Upper lobe of right lung (tissue), 1 donor: Measurements from ENCODE around the gene HDAC9. TPM values are rescaled to one million over a fixed set of nuclear protein-coding genes. Genes with fewer than 3 reads are reported as not detected.

Source experiments
- ATAC-seq: fragments of 200-7000 bp; cut with Tn5 transposase; one replicate; pipeline ENCODE4 v1.9.1; 2020; ENCODE audit warnings: mild to moderate bottlenecking, moderate library complexity
- DNase-seq: peaks from one replicate; pipeline ENCODE4 v3.0.0-alpha.2; 2020
- H3K27ac ChIP-seq: fragments of 200-600 bp; one replicate; pipeline ENCODE4 v1.8.0; 2022
- H3K27me3 ChIP-seq: fragments of 200-600 bp; one replicate; pipeline ENCODE4 v1.8.0; 2022; ENCODE audit warnings: mild to moderate bottlenecking
- H3K36me3 ChIP-seq: fragments of 200-600 bp; one replicate; pipeline ENCODE4 v1.8.0; 2022
- H3K4me1 ChIP-seq: fragments of 200-600 bp; one replicate; pipeline ENCODE4 v1.8.0; 2022
- H3K4me3 ChIP-seq: fragments of 200-600 bp; one replicate; pipeline ENCODE4 v1.8.0; 2022; ENCODE audit warnings: mild to moderate bottlenecking
- H3K9me3 ChIP-seq: fragments of 200-600 bp; one replicate; pipeline ENCODE4 v1.8.0; 2022
- intact Hi-C: fragments of 100-400 bp; cut with DNase I; formaldehyde crosslinking; loops from one replicate; pipeline ENCODE4 v1.11.0; 2022
- total RNA-seq: library from RNA; stranded (reverse); fragmentation: NEBNext Ultra II Directional; extraction: Animal tissue kit (Norgen Biotek cat#: 25700); gene quantifications from one replicate; pipeline ENCODE4 v1.2.1, GENCODE V29; 2021
- TF ChIP-seq, protein P1 (sequence below): fragments of 200-600 bp; IDR thresholded peaks from one replicate; pipeline ENCODE4 v1.8.0; 2022; ENCODE audit warnings: antibody characterized with exemption
- donor health status: DM: no; HTN: yes; CAD: no; lungs with severe emphysema.

Gene HDAC9
- total RNA-seq, 1 donor from 2014 or later: 52.4 TPM

DNA sequence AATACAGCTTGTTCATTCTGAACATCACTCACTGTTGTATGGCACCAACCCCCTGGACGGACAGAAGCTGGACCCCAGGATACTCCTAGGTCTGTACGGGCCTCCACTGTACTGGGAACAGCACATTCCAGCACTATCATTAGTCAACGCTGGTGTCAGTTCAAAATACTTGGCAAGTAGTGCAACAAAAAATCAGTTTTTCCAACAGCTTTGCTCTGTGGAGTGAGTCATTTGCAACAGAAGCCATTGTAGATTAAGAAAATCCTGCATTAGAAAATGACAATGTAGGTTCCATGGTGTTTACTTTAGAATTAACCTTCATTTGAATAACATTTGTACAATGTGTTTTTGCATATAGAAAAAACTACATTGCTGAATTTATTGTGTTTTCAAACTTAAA, 266.6 kb downstream of the HDAC9 start:
- Histone ChIP-seq H3K4me3 (no peak overlapping the region), H3K27ac (no peak overlapping the region), H3K9me3 (no peaks in the 10 kb centered on the region), H3K27me3 (no peaks in the 10 kb centered on the region), H3K36me3 (no peaks in the 10 kb centered on the region), H3K4me1 (no peaks in the 10 kb centered on the region)
- DNase-seq: no peak
- TF ChIP-seq, protein P1, sequence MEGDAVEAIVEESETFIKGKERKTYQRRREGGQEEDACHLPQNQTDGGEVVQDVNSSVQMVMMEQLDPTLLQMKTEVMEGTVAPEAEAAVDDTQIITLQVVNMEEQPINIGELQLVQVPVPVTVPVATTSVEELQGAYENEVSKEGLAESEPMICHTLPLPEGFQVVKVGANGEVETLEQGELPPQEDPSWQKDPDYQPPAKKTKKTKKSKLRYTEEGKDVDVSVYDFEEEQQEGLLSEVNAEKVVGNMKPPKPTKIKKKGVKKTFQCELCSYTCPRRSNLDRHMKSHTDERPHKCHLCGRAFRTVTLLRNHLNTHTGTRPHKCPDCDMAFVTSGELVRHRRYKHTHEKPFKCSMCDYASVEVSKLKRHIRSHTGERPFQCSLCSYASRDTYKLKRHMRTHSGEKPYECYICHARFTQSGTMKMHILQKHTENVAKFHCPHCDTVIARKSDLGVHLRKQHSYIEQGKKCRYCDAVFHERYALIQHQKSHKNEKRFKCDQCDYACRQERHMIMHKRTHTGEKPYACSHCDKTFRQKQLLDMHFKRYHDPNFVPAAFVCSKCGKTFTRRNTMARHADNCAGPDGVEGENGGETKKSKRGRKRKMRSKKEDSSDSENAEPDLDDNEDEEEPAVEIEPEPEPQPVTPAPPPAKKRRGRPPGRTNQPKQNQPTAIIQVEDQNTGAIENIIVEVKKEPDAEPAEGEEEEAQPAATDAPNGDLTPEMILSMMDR: no peak
- ATAC-seq: no peak
- intact Hi-C loops: no loop called here

DNA sequence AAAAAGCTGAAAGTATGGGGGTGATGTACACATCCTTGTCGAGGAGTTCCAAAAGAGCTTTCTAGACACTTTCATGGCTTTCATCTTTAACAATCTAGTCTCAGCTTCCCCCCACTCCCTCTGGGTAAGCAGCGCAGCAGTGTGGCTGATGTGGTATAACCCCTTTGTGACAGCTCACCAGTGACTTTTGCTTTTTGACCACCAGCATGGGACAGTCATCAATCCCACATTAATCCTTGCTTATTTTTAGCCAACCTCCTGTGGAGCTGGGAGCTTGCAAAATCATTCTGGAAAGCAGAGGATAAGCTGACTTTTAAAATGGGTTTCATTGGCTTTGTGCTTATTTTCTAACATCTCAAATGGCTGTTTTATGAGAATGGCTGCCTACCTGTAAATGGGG, 272.7 kb downstream of the HDAC9 start:
- no peaks in the 10 kb centered on the region for H3K36me3 ChIP-seq
- ATAC-seq: no peak
- H3K4me1 ChIP-seq: no peaks in the 10 kb centered on the region
- H3K27ac ChIP-seq: no peak overlapping the region
- TF ChIP-seq, protein P1: no peak
- no peaks in the 10 kb centered on the region for H3K9me3 ChIP-seq
- intact Hi-C loops: no loop called here
- H3K27me3 ChIP-seq: no peaks in the 10 kb centered on the region
- no peak overlapping the region for H3K4me3 ChIP-seq
- no peak for DNase-seq

DNA sequence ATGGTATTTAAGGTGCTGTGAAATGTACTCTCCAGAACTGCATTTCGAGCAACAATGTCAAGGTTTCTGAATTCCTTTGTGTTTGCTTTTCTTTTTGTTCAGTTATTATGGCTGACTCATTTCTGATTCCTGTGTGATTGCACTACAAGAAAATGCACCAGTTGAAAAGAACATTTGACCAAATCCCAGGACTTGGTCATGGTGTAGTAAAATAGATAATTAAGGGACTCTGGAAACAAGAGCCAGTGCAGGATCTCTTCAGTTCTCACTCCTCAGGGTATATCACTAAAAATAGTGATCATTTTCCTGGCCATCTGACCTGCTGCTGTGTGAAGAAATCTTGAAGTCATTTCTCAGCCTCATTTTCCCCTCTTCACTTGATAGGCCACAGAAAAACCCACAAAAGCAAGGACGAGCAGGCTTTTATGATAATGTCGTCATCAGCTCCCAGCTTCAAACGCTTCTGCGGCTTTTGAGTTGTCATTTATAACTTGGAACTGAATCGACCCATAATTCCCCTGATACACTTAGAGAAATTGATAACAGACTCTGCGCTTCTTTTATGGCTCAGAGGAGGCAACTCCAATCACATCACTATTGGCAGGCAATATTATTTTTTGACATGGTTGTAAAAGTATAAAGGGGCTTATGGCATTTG, 274.7 kb downstream of the HDAC9 start:
- DNase-seq: no peak
- ATAC-seq: no peak

DNA sequence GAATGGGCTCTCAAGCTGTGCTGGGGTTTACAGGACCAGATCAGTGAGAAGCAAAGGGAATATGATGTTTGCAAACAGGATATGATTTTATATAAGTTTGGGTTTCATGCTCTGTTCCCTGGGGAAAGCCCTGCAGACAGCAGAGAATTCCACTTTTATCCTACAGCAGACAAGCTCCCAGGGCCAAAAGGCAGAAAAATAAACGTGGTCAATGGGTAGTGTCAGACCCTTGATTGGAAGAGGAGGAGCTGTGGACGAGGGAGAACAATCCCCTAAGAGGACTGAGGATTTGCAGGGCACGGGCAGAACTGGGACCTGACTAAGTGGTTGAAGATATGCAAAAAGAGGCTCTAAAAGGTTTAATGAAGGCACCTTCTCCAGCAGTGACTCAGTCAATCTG, 275.3 kb downstream of the HDAC9 start:
- H3K27me3 ChIP-seq: no peaks in the 10 kb centered on the region
- no peak overlapping the region for H3K4me3 ChIP-seq
- intact Hi-C loops: no loop called here
- H3K27ac ChIP-seq: no peak overlapping the region
- no peaks in the 10 kb centered on the region for H3K36me3 ChIP-seq
- DNase-seq (no peak), ATAC-seq (no peak)
- H3K9me3 ChIP-seq: no peaks in the 10 kb centered on the region
- TF ChIP-seq, protein P1: no peak
- no peaks in the 10 kb centered on the region for H3K4me1 ChIP-seq

More for the DNA sequence above, 274.7 kb downstream of the HDAC9 start:
- Histone ChIP-seq H3K36me3 (no peaks in the 10 kb centered on the region), H3K27ac (no peak overlapping the region), H3K4me3 (no peak overlapping the region), H3K4me1 (no peaks in the 10 kb centered on the region), H3K9me3 (no peaks in the 10 kb centered on the region), H3K27me3 (no peaks in the 10 kb centered on the region)
- intact Hi-C loops: no loop called here
- TF ChIP-seq, protein P1: no peak

DNA sequence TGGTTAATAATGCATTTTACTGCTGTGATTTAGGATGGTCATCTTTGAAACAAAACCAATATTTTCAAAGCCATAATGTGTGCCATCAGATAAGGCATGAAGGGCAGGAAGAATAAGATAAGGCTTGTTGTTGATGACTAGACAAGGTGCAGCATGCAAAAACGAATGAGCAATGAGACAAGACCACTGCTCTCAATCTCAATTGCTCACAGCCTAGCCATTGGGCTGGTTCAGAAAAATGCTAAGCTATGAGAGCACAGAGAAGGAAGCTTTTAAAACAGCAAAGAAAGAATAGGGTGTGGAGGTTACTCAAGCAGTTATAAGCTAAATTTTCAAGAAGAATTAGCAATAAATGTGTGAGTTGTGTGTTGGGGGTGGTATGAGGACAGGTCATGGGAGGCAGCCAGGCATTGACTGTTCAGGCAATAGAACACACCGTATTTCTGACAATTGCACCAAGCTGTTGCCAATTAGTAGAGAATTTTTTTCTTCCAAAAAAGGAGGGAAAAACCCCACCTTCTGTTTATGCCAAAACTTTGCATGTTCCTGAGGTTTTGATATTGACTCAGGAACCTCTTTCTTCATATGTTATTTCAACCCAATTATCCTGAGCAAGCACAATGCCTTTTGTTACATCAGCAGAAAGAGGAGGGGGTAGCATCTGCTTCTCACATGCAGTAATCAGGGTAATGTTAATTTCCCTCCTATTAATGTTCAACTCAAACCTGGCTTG, 276.5 kb downstream of the HDAC9 start:
- H3K9me3 ChIP-seq: no peaks in the 10 kb centered on the region
- H3K4me3 ChIP-seq: no peak overlapping the region
- no peaks in the 10 kb centered on the region for H3K27me3 ChIP-seq
- no peak for DNase-seq
- intact Hi-C loops: no loop called here
- no peaks in the 10 kb centered on the region for H3K4me1 ChIP-seq
- no peak for ATAC-seq
- no peak overlapping the region for H3K27ac ChIP-seq
- TF ChIP-seq, protein P1: no peak
- H3K36me3 ChIP-seq: no peaks in the 10 kb centered on the region
